Stimulated activated CD4-positive, alpha-beta T cell treated with anti-CD3 and anti-CD28 coated beads, Interleukin-12 subunit alpha, Interleukin-12 subunit beta, amount 100 ng/mL, for 24 hours (primary cell): ENCODE measurements around the gene COCH.
"Not testable (repeated sequence)": the region's sequence is repeated elsewhere in the genome, so short reads cannot be mapped to it uniquely, and the experiment has no call there.

ENCODE experiments used
- DNase-seq, 2 experiments: peaks; one replicate each; pipeline ENCODE4 v3.0.0-alpha.2; 2020; ENCODE audit warnings: low read depth in 2 of 2

Gene COCH

GRCh38 chr14:30875788-30876053, 1.4 kb downstream of the COCH start:
- DNase-seq = no peak

GRCh38 chr14:30876692-30877091, 2.3 kb downstream of the COCH start:
- DNase-seq = no peak

GRCh38 chr14:30882431-30882830, 8.1 kb downstream of the COCH start:
- no peak for DNase-seq

GRCh38 chr14:30883508-30884294, 9.3 kb downstream of the COCH start:
- no peak for DNase-seq

- no peak for DNase-seq
Observed at GRCh38 chr14:30884901-30885300, 10.5 kb downstream of the COCH start.

- no peak for DNase-seq
Observed at GRCh38 chr14:30885840-30886740, 11.7 kb downstream of the COCH start.

GRCh38 chr14:30888480-30889243, 14.3 kb downstream of the COCH start:
- DNase-seq = no peak

- DNase-seq = no peak
Observed at GRCh38 chr14:30889244-30889594, 14.9 kb downstream of the COCH start.

- DNase-seq = no peak
Observed at GRCh38 chr14:30893819-30894218, 19.5 kb downstream of the COCH start.

GRCh38 chr14:30894923-30895515, 20.7 kb downstream of the COCH start:
- no peak for DNase-seq

GRCh38 chr14:30896435-30896834, 22.1 kb downstream of the COCH start:
- DNase-seq = no peak

- not testable (repeated sequence) for DNase-seq
Observed at GRCh38 chr14:30897121-30897520, 22.8 kb downstream of the COCH start.

GRCh38 chr14:30903285-30904124, 29.1 kb downstream of the COCH start:
- no peak for DNase-seq

- no peak for DNase-seq
Observed at GRCh38 chr14:30906752-30907658, 32.6 kb downstream of the COCH start.

GRCh38 chr14:30907659-30908057, 33.3 kb downstream of the COCH start:
- DNase-seq = no peak

GRCh38 chr14:30908826-30909225, 34.5 kb downstream of the COCH start:
- no peak for DNase-seq

- no peak for DNase-seq
Observed at GRCh38 chr14:30914812-30915211, 40.5 kb downstream of the COCH start.

GRCh38 chr14:30915596-30915995, 41.2 kb downstream of the COCH start:
- DNase-seq = no peak

- no peak for DNase-seq
Observed at GRCh38 chr14:30921305-30921704, 46.9 kb downstream of the COCH start.

- no peak for DNase-seq
Observed at GRCh38 chr14:30921788-30922187, 47.4 kb downstream of the COCH start.
